ENCODE results near the gene ZSCAN29. TPM values are rescaled to one million over a fixed set of nuclear protein-coding genes. Genes with fewer than 3 reads are reported as not detected.
"Not testable (repeated sequence)": the region's sequence is repeated elsewhere in the genome, so short reads cannot be mapped to it uniquely, and the experiment has no call there.

The ZSCAN29 gene
- total RNA-seq, 4 donors from 2014 or later, result 25.1 to 33.7 (median 29.8) TPM

DNA sequence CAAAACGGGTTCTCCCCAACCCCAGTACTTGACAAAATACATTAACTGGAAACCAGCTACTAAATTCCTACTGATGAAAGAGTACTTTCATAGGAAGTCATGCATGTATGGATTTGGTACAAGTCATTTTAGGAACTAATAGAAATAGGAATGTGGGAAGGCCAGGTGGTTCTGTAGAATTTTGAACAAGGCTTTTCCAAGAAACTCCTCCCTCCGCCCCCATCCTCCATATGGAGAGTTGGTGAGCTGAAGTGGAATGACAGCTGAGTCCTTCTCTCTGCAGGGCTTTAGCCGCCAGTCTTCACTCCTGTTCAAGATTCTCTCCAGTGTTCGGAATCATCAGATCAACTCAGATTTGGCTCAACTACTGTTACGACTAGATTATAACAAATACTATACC, 33.3 kb upstream of the ZSCAN29 start:
- no peaks in the 10 kb centered on the region for H3K27me3 ChIP-seq
- no peak for DNase-seq
- intact Hi-C loops (cut with DNase I; ENCODE audit: low total_unique reads), result no loop called here
- TF ChIP-seq POLR2A (IDR thresholded peaks at IDR 0.05) (no peak), POLR2AphosphoS5 (IDR thresholded peaks at IDR 0.05) (no peak), EP300 (IDR thresholded peaks at IDR 0.05; ENCODE audit: low read depth) (no peak)
- TF ChIP-seq, protein P1, sequence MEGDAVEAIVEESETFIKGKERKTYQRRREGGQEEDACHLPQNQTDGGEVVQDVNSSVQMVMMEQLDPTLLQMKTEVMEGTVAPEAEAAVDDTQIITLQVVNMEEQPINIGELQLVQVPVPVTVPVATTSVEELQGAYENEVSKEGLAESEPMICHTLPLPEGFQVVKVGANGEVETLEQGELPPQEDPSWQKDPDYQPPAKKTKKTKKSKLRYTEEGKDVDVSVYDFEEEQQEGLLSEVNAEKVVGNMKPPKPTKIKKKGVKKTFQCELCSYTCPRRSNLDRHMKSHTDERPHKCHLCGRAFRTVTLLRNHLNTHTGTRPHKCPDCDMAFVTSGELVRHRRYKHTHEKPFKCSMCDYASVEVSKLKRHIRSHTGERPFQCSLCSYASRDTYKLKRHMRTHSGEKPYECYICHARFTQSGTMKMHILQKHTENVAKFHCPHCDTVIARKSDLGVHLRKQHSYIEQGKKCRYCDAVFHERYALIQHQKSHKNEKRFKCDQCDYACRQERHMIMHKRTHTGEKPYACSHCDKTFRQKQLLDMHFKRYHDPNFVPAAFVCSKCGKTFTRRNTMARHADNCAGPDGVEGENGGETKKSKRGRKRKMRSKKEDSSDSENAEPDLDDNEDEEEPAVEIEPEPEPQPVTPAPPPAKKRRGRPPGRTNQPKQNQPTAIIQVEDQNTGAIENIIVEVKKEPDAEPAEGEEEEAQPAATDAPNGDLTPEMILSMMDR (IDR thresholded peaks at IDR 0.05), result no peak
- H3K27ac ChIP-seq, result no peak overlapping the region
- in situ Hi-C loops (cut with MboI; ENCODE audit: low pct_ligation_motif_present in 1 of 4, low pct_unique_long_range_greater_than_20kb in 1 of 4, low sequenced_read_pairs in 3 of 4), result no loop called here
- WGBS, 2 donors (ENCODE audit: low coverage in 1 of 2), result 79 to 84% methylated on average over 3 to 5 of the region's 5 CpGs
- H3K9me3 ChIP-seq, result no peaks in the 10 kb centered on the region
- no peak overlapping the region for H3K4me3 ChIP-seq
- peaks cover 0 to 64% (median 22%) of the 10 kb centered on the region in 4 donors for H3K36me3 ChIP-seq
- H3K4me1 ChIP-seq, result peaks cover 0 to 2% (median 0%) of the 10 kb centered on the region in 4 donors

DNA sequence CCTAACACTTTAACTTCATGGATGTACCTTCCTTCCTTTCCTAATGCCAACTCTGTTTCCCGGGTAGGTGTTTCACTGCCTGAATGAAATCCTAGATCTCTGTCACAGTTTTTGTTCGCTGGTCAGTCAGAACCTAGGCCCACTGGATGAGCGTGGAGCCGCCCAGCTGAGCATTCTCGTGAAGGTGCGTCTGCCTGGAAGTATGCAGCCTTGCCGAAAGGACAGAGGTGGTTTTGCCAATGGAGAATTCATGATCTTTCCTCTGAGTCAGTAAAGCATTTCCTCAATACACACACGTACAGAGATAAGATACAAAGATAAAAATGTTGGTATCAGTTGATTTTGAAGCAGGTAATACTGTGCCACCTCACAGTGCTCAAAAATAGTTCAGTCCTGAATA, 32.8 kb upstream of the ZSCAN29 start:
- WGBS, 2 donors (ENCODE audit: low coverage in 1 of 2), result 87% methylated on average over 8 of the region's 8 CpGs; no CpG with 5 or more reads in 1 of the 2 donors
- DNase-seq, result no peak
- H3K9me3 ChIP-seq, result no peaks in the 10 kb centered on the region
- H3K4me3 ChIP-seq, result no peak overlapping the region
- H3K36me3 ChIP-seq, result peaks cover 0 to 63% (median 21%) of the 10 kb centered on the region in 4 donors
- TF ChIP-seq POLR2AphosphoS5 (IDR thresholded peaks at IDR 0.05) (no peak), EP300 (IDR thresholded peaks at IDR 0.05; ENCODE audit: low read depth) (no peak), POLR2A (IDR thresholded peaks at IDR 0.05) (no peak)
- TF ChIP-seq, protein P1 (IDR thresholded peaks at IDR 0.05), result no peak
- intact Hi-C loops (cut with DNase I; ENCODE audit: low total_unique reads), result no loop called here
- in situ Hi-C loops (cut with MboI; ENCODE audit: low pct_ligation_motif_present in 1 of 4, low pct_unique_long_range_greater_than_20kb in 1 of 4, low sequenced_read_pairs in 3 of 4), result no loop called here
- no peak overlapping the region for H3K27ac ChIP-seq
- peaks cover 0 to 2% (median 0%) of the 10 kb centered on the region in 4 donors for H3K4me1 ChIP-seq
- no peaks in the 10 kb centered on the region for H3K27me3 ChIP-seq

DNA sequence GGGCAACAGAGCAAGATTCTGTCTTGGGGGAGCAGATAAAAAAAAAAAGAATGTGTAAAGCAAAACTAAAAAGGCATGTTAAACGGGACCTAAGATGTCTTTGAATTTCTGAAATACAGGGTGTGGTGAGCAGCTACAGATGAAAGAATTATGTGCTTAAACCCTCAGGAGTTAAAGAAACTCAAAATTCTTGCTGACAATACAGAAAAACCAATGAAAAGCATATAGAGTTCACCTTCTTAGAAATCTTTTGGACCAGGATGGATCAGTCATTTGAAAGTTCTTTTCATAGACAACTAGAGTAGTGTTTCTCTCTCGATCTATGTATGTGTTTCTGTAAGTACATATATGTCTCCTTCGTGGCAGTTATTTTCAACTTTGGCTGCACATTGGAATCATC, 31.4 kb upstream of the ZSCAN29 start:
- intact Hi-C loops (cut with DNase I; ENCODE audit: low total_unique reads), result no loop called here
- H3K9me3 ChIP-seq, result no peaks in the 10 kb centered on the region
- in situ Hi-C loops (cut with MboI; ENCODE audit: low pct_ligation_motif_present in 1 of 4, low pct_unique_long_range_greater_than_20kb in 1 of 4, low sequenced_read_pairs in 3 of 4), result no loop called here
- H3K4me3 ChIP-seq, result no peak overlapping the region
- 82 to 83% methylated on average over 3 of the region's 3 CpGs for WGBS, 2 donors (ENCODE audit: low coverage in 1 of 2)
- no peak for TF ChIP-seq EP300 (IDR thresholded peaks at IDR 0.05; ENCODE audit: low read depth)
- peaks cover 0 to 66% (median 22%) of the 10 kb centered on the region in 4 donors for H3K36me3 ChIP-seq
- H3K4me1 ChIP-seq, result peaks cover 0 to 2% (median 0%) of the 10 kb centered on the region in 4 donors
- DNase-seq, result no peak
- no peak overlapping the region for H3K27ac ChIP-seq
- H3K27me3 ChIP-seq, result no peaks in the 10 kb centered on the region

DNA sequence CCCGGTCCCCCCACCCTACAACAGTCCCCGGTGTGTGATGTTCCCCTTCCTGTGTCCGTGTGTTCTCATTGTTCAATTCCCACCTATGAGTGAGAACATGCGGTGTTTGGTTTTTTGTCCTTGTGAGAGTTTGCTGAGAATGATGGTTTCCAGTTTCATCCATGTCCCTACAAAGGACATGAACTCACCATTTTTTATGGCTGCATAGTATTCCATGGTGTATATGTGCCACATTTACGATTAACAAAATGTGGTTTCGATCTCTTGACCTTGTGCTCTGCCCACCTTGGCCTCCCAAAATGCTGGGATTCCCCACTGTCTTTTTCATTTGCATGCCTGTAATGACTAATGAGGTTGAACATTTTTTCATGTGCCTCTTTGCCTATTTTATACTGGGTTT, 22.7 kb upstream of the ZSCAN29 start:
- H3K4me3 ChIP-seq; H3K27me3 ChIP-seq; H3K9me3 ChIP-seq; DNase-seq; H3K4me1 ChIP-seq; intact Hi-C loops (cut with DNase I; ENCODE audit: low total_unique reads); H3K27ac ChIP-seq; in situ Hi-C loops (cut with MboI; ENCODE audit: low pct_ligation_motif_present in 1 of 4, low pct_unique_long_range_greater_than_20kb in 1 of 4, low sequenced_read_pairs in 3 of 4): not testable (repeated sequence)
- 97 to 98% methylated on average over 5 to 6 of the region's 6 CpGs for WGBS, 2 donors (ENCODE audit: low coverage in 1 of 2)
- peaks cover 0 to 49% (median 16%) of the 10 kb centered on the region in 4 donors for H3K36me3 ChIP-seq

DNA sequence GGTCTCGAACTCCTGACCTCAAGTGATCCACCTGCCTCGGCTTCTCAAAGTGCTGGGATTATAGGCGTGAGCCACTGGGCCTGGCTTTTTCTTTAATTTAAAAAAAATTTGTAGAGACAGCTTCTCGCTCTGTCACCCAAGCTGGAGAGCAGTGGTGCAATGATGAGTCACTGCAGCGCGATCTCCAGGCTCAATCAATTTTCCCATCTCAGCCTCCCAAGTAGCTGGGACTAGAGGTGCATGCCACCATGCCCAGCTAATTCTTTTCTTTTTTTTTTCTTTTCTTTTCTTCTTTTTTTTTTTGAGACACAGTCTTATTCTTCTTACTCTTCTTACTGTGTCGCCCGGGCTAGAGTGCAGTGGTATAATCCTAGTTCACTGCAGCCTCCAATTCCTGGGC, 19.9 kb upstream of the ZSCAN29 start:
- Histone ChIP-seq H3K4me1 (no peaks in the 10 kb centered on the region), H3K36me3 (peaks cover 0 to 44% (median 14%) of the 10 kb centered on the region in 4 donors), H3K4me3 (no peak overlapping the region), H3K27ac (no peak overlapping the region), H3K27me3 (no peaks in the 10 kb centered on the region), H3K9me3 (no peaks in the 10 kb centered on the region)
- no peak for DNase-seq
- in situ Hi-C loops (cut with MboI; ENCODE audit: low pct_ligation_motif_present in 1 of 4, low pct_unique_long_range_greater_than_20kb in 1 of 4, low sequenced_read_pairs in 3 of 4), result no loop called here
- WGBS, 2 donors (ENCODE audit: low coverage in 1 of 2), result 97 to 100% methylated on average over 2 to 8 of the region's 8 CpGs
- intact Hi-C loops (cut with DNase I; ENCODE audit: low total_unique reads), result no loop called here
- TF ChIP-seq POLR2A (IDR thresholded peaks at IDR 0.05) (no peak), EP300 (IDR thresholded peaks at IDR 0.05; ENCODE audit: low read depth) (no peak)

DNA sequence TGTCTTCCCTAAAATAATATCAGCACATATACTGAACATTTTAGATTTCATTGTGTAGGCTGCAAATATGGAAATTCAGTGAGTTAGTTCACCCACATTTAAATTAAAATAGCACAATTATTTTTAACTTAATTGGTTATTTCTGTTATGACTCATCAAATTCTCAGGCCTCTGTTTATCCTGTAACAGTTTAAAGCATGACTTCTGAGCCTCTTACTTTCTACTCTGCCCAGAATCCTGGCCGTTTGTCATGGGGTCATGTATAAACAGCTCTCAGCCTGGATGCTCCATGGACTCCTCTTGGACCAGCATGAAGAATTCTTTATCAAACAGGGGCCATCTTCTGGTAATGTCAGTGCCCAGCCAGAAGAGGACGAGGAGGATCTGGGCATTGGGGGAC, 12.2 kb upstream of the ZSCAN29 start:
- Histone ChIP-seq H3K9me3 (no peaks in the 10 kb centered on the region), H3K27me3 (no peaks in the 10 kb centered on the region), H3K27ac (no peak overlapping the region), H3K36me3 (peaks cover 0 to 54% (median 26%) of the 10 kb centered on the region in 4 donors), H3K4me1 (no peaks in the 10 kb centered on the region), H3K4me3 (no peak overlapping the region)
- 78 to 80% methylated on average over 1 to 2 of the region's 2 CpGs for WGBS, 2 donors (ENCODE audit: low coverage in 1 of 2)
- intact Hi-C loops (cut with DNase I; ENCODE audit: low total_unique reads) (no loop called here), in situ Hi-C loops (cut with MboI; ENCODE audit: low pct_ligation_motif_present in 1 of 4, low pct_unique_long_range_greater_than_20kb in 1 of 4, low sequenced_read_pairs in 3 of 4) (no loop called here)
- TF ChIP-seq POLR2A (IDR thresholded peaks at IDR 0.05) (no peak), EP300 (IDR thresholded peaks at IDR 0.05; ENCODE audit: low read depth) (no peak)
- TF ChIP-seq, protein P1 (IDR thresholded peaks at IDR 0.05), result no peak
- DNase-seq, result no peak

Data from transverse colon (tissue), 4 donors.